GM23248 (cell line): Measurements from ENCODE around the gene TSBP1. TPM values are rescaled to one million over a fixed set of nuclear protein-coding genes. Genes with fewer than 3 reads are reported as not detected.

Source experiments
- DNase-seq: peaks from one replicate; pipeline ENCODE4 v3.0.0-alpha.2; 2015
- H2AFZ ChIP-seq: fragments of 200-600 bp; sonication (generic); 2 replicates; pipeline ENCODE4 v1.6.1; 2016; ENCODE audit warnings: antibody characterized with exemption
- H3F3A ChIP-seq: fragments of 200-600 bp; sonication (generic); 2 replicates; pipeline ENCODE4 v1.6.1; 2016; ENCODE audit warnings: mild to moderate bottlenecking, antibody characterized with exemption, mixed run types; ENCODE audit not compliant: insufficient read depth
- H3K27ac ChIP-seq: fragments of 200-600 bp; sonication (generic); 2 replicates; pipeline ENCODE4 v1.5.1; 2016; ENCODE audit warnings: mild to moderate bottlenecking
- H3K27me3 ChIP-seq: fragments of 200-600 bp; sonication (generic); replicated peaks from 2 replicates; pipeline ENCODE4 v1.6.1; 2016; ENCODE audit warnings: mild to moderate bottlenecking; ENCODE audit not compliant: insufficient read depth
- H3K36me3 ChIP-seq: fragments of 200-600 bp; sonication (generic); 2 replicates; pipeline ENCODE4 v1.6.1; 2016; ENCODE audit warnings: low read depth, mild to moderate bottlenecking
- H3K4me1 ChIP-seq: fragments of 200-600 bp; sonication (generic); 2 replicates; pipeline ENCODE4 v1.6.1; 2016; ENCODE audit warnings: mild to moderate bottlenecking; ENCODE audit not compliant: insufficient read depth
- H3K4me2 ChIP-seq: fragments of 200-600 bp; sonication (generic); one replicate; pipeline ENCODE4 v1.6.1; 2016; ENCODE audit warnings: mild to moderate bottlenecking; ENCODE audit not compliant: unreplicated experiment
- H3K4me3 ChIP-seq: fragments of 200-600 bp; sonication (generic); 2 replicates; pipeline ENCODE4 v1.5.1; 2016; ENCODE audit warnings: mild to moderate bottlenecking
- H3K79me2 ChIP-seq: fragments of 200-600 bp; sonication (generic); 2 replicates; pipeline ENCODE4 v1.6.1; 2016; ENCODE audit warnings: mild to moderate bottlenecking; ENCODE audit not compliant: insufficient read depth
- H3K9ac ChIP-seq: fragments of 200-600 bp; sonication (generic); 2 replicates; pipeline ENCODE4 v1.6.1; 2016; ENCODE audit warnings: mild to moderate bottlenecking
- H3K9me2 ChIP-seq: fragments of 200-600 bp; sonication (generic); 2 replicates; pipeline ENCODE4 v1.6.1; 2016; ENCODE audit warnings: mixed run types, mild to moderate bottlenecking, moderate library complexity; ENCODE audit not compliant: insufficient read depth
- H3K9me3 ChIP-seq: fragments of 200-600 bp; sonication (generic); one replicate; pipeline ENCODE4 v1.6.1; 2017; ENCODE audit warnings: low read depth
- H4K20me1 ChIP-seq: fragments of 200-600 bp; sonication (generic); 2 replicates; pipeline ENCODE4 v1.6.0; 2016; ENCODE audit not compliant: insufficient read depth
- EZH2 ChIP-seq: fragments of 200-600 bp; sonication (generic); IDR thresholded peaks from 2 replicates; pipeline ENCODE4 v1.6.1; 2018; ENCODE audit warnings: antibody characterized with exemption, mild to moderate bottlenecking; ENCODE audit not compliant: insufficient read depth, poor library complexity, severe bottlenecking
- EZH2phosphoT487 ChIP-seq: fragments of 200-600 bp; sonication (generic); IDR thresholded peaks from 2 replicates; pipeline ENCODE4 v1.6.1; 2018; ENCODE audit warnings: antibody characterized with exemption, moderate library complexity, mild to moderate bottlenecking, low read depth; ENCODE audit not compliant: insufficient read depth
- WGBS, 2 experiments: methylation state at CpG; one replicate each; pipeline ENCODE4 v1.1.6; 2015 to 2017; ENCODE audit warnings: low lambda C conversion rate in 2 of 2, low coverage in 1 of 2; ENCODE audit errors: missing lambda C conversion rate in 2 of 2; 5-methylcytosine and 5-hydroxymethylcytosine counted together
- in situ Hi-C: fragments of 300-500 bp; cut with MboI; formaldehyde crosslinking; loops from 2 replicates; pipeline ENCODE4 v1.15.0; 2020
- polyA plus RNA-seq: library from polyadenylated mRNA; unstranded; fragments of >200 nt; fragmentation: Nextera tagmentation; extraction: Ambion mirVana; gene quantifications from 2 replicates; pipeline ENCODE4 v1.2.1, GENCODE V29; 2016
- total RNA-seq: library from RNA; depleted of rRNA; stranded (reverse); fragments of >200 nt; shearing (Covaris generic); gene quantifications from 2 replicates; pipeline ENCODE4 v1.2.3, GENCODE V29; 2014; rRNA removed

TSBP1 gene, protein sequence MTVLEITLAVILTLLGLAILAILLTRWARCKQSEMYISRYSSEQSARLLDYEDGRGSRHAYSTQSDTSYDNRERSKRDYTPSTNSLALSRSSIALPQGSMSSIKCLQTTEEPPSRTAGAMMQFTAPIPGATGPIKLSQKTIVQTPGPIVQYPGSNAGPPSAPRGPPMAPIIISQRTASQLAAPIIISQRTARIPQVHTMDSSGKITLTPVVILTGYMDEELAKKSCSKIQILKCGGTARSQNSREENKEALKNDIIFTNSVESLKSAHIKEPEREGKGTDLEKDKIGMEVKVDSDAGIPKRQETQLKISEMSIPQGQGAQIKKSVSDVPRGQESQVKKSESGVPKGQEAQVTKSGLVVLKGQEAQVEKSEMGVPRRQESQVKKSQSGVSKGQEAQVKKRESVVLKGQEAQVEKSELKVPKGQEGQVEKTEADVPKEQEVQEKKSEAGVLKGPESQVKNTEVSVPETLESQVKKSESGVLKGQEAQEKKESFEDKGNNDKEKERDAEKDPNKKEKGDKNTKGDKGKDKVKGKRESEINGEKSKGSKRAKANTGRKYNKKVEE
- not detected in 2 replicates for total RNA-seq
- polyA plus RNA-seq = not detected in 2 replicates

DNA sequence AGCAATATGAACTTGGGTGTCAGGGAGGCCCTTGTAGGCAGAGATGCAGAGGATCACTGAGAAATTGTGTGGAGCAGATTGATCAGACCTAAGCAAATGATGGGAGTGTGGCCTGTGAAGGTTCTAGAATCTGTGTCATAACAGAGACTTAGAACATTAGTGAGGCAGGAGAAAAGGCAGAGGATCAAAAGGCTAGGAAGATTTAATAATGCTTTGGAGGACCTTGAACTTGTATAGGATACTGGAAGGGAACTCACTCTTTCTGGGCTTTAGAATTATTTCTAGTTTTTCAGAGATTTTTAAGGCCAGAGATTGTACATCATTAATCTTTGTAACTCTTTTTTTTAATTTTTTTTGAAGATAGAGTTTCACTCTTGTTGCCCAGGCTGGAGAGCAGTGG lies at the start of gene TSBP1:
TSBP1 (minus strand) TSS at position 101 of the 400 bp plus-strand sequence. CDS start 197 bp downstream, outside the sequence.
- Histone ChIP-seq H3K9me2 (no peaks in the 10 kb centered on the region), H3K9ac (no peak within 1 kb of the TSS), H3K9me3 (no peaks in the 10 kb centered on the region), H3F3A (peaks cover 7% of the 10 kb centered on the region), H3K79me2 (no peaks in the 10 kb centered on the region), H3K4me1 (peaks cover 24% of the 10 kb centered on the region), H3K4me2 (peak within 1 kb of the TSS; percentile 53), H3K27me3 (no peaks in the 10 kb centered on the region), H2AFZ (peak within 1 kb of the TSS; percentile 72), H3K27ac (no peak within 1 kb of the TSS), H4K20me1 (no peaks in the 10 kb centered on the region), H3K36me3 (no peaks in the 10 kb centered on the region), H3K4me3 (no peak within 1 kb of the TSS)
- no peak for TF ChIP-seq EZH2
- no peak for TF ChIP-seq EZH2phosphoT487
- in situ Hi-C loops = no loop called here
- DNase-seq = no peak

DNA sequence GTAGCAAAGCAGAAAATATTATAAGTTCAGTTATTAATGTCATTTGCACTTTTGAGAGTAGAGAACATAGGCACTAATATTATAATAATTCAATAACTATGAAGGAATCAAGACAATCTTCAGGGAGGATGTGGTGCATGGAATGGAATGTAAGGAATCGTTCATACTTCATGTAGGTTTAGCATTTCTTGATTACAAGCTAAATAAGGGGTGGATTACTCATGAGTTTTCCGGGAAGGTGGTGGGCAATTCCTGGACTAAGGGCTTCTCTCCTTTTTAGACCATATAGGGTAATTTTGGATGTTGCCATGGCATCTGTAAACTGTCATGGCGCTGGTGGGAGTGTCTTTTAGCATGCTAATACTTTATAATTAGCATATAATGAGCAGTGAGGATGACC lies 44.3 kb upstream of the TSBP1 start:
- Histone ChIP-seq H2AFZ (peak overlapping the region; percentile 60; the same call in 1 of the 2 replicates), H3K4me2 (peak overlapping the region; percentile 67), H3F3A (no peaks in the 10 kb centered on the region), H3K79me2 (no peaks in the 10 kb centered on the region), H3K9ac (no peak overlapping the region), H4K20me1 (no peaks in the 10 kb centered on the region), H3K9me2 (no peaks in the 10 kb centered on the region), H3K27me3 (peaks cover 51% of the 10 kb centered on the region), H3K36me3 (no peaks in the 10 kb centered on the region), H3K4me3 (no peak overlapping the region), H3K27ac (no peak overlapping the region), H3K4me1 (no peaks in the 10 kb centered on the region), H3K9me3 (no peaks in the 10 kb centered on the region)
- in situ Hi-C loops = loop anchor here (5.0 to 25.0 kb wide), 2 partner anchors 179 to 376 kb away; no protein-coding TSS in a partner anchor
- no peak for DNase-seq
- TF ChIP-seq EZH2 (no peak), EZH2phosphoT487 (no peak)
- WGBS, 2 experiments = 59 to 71% methylated on average over 3 of the region's 3 CpGs

DNA sequence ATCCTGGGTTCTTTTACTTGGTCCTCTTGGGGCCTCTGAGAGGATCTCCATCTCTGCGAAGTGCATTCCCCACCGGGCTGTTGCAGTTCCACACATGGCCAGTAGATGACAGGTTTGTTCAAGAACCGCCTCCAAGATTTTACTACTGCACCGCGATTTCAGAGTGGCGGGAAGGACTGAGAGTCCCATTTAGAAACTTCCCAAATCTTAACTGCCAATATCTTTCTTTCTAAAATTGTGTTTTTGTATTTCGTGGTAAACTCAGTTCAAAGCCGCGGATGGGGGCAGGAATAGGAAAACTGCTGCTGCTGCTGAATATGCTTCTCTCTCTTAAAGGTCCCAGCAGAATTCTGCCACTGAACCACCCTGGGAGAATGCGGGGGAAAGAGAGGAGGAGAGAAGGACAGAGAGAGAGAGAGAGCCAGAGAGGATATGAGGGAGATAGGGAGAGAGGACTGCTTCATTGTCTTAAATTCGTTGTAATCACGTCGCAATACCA lies 43.9 kb upstream of the TSBP1 start:
- Histone ChIP-seq H3K4me2 (peak overlapping the region; percentile 67), H3K27me3 (peaks cover 47% of the 10 kb centered on the region), H3K9me2 (no peaks in the 10 kb centered on the region), H3K36me3 (no peaks in the 10 kb centered on the region), H2AFZ (peak overlapping the region; percentile 60; the same call in 1 of the 2 replicates), H3K9me3 (no peaks in the 10 kb centered on the region), H3K4me1 (no peaks in the 10 kb centered on the region), H3K27ac (no peak overlapping the region), H3K79me2 (no peaks in the 10 kb centered on the region), H4K20me1 (no peaks in the 10 kb centered on the region), H3K4me3 (peak overlapping the region; percentile 49; the same call in 1 of the 2 replicates), H3K9ac (no peak overlapping the region), H3F3A (no peaks in the 10 kb centered on the region)
- in situ Hi-C loops = loop anchor here (5.0 to 25.0 kb wide), 2 partner anchors 178 to 377 kb away; no protein-coding TSS in a partner anchor
- no peak for TF ChIP-seq EZH2
- no peak for TF ChIP-seq EZH2phosphoT487
- DNase-seq = peak; percentile 81
- WGBS, 2 experiments = 14% methylated on average over 13 of the region's 13 CpGs

DNA sequence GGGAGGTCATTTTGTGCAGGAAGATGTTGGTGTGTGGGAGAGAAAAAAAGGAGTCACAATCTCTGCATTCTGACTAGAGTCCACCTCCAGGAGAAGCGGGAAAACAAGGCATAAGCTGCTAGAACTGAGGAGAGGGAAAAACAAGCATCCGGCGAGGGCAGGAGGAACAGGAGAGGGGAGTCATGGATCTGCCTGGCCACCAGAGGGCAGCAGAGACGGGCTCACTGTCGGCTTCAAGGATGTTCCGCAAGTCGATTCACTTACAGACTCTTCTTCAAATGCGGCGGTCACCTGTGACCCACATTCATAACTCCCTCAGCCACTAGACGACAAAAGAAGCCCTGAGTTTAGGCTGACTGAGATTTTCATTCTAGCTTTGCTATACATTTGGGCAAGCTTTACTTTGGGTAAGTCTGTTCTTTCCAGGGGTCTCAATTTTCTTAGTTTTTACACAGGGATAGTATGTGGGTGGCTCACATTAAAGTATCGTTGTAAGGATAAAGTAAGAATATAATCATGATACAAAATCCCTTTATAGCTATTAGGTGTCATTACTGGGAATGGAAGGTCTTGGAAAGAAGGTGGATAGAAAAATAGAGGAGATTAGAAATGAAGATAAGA lies 41.8 kb upstream of the TSBP1 start:
- TF ChIP-seq EZH2 (no peak), EZH2phosphoT487 (no peak)
- Histone ChIP-seq H3F3A (no peaks in the 10 kb centered on the region), H3K4me3 (no peak overlapping the region), H4K20me1 (no peaks in the 10 kb centered on the region), H3K27me3 (peaks cover 33% of the 10 kb centered on the region), H3K4me1 (no peaks in the 10 kb centered on the region), H2AFZ (no peak overlapping the region), H3K9me3 (no peaks in the 10 kb centered on the region), H3K9me2 (no peaks in the 10 kb centered on the region), H3K36me3 (no peaks in the 10 kb centered on the region), H3K27ac (no peak overlapping the region), H3K9ac (no peak overlapping the region), H3K79me2 (no peaks in the 10 kb centered on the region), H3K4me2 (no peak overlapping the region)
- in situ Hi-C loops = loop anchor here (25.0 kb wide), 1 partner anchor 176 kb away; no protein-coding TSS in a partner anchor
- WGBS, 2 experiments = 2 to 7% methylated on average over 11 of the region's 11 CpGs
- peak; percentile 70 for DNase-seq
